HL-60 (cell line): ENCODE data around the gene TGFB1I1.

Experiments
- DNase-seq, 2 experiments: peaks; one replicate each; pipeline ENCODE4 v3.0.0-alpha.2; 2010 to 2020; ENCODE audit warnings: low read depth in 1 of 2, low spot score in 1 of 2
- H3K27ac ChIP-seq: fragments of 250-450 bp; sonication (Bioruptor Pico); replicated peaks from 2 replicates; pipeline ENCODE4 v1.5.1; 2020; ENCODE audit warnings: mild to moderate bottlenecking, moderate library complexity
- H3K27me3 ChIP-seq: fragments of 250-450 bp; sonication (Bioruptor Pico); 2 replicates; pipeline ENCODE4 v1.5.1; 2021; ENCODE audit warnings: mild to moderate bottlenecking, moderate library complexity; ENCODE audit not compliant: insufficient read depth, poor library complexity, severe bottlenecking
- H3K4me3 ChIP-seq: replicated peaks from 2 replicates; pipeline ENCODE4 v1.5.1; 2011; ENCODE audit warnings: mild to moderate bottlenecking, control low read depth, low read length; ENCODE audit not compliant: insufficient read depth
- CTCF ChIP-seq: IDR thresholded peaks from one replicate; pipeline ENCODE4 v1.5.1; 2011; ENCODE audit warnings: low read length, control low read depth, inconsistent platforms; ENCODE audit not compliant: insufficient read depth
- GABPA ChIP-seq: IDR thresholded peaks from 2 replicates; pipeline ENCODE4 v1.6.1; 2012; ENCODE audit warnings: low read depth
- POLR2AphosphoS5 ChIP-seq: IDR thresholded peaks from 2 replicates; pipeline ENCODE4 v1.6.1; 2012; ENCODE audit warnings: low read depth
- REST ChIP-seq: IDR thresholded peaks from 2 replicates; pipeline ENCODE4 v1.6.1; 2012; ENCODE audit warnings: low read depth; ENCODE audit not compliant: insufficient replicate concordance
- SPI1 ChIP-seq: IDR thresholded peaks from 2 replicates; pipeline ENCODE4 v1.6.1; 2012; ENCODE audit warnings: low read depth, mild to moderate bottlenecking, borderline replicate concordance

Gene TGFB1I1

GRCh38 chr16:31474773-31475738 lies 3.1 kb downstream of the TGFB1I1 start:
- H3K4me3 ChIP-seq: no peak overlapping the region
- TF ChIP-seq REST: no peak
- TF ChIP-seq GABPA: no peak
- no peak for TF ChIP-seq SPI1
- no peak for TF ChIP-seq CTCF
- no peak for TF ChIP-seq POLR2AphosphoS5
- H3K27ac ChIP-seq: no peak overlapping the region
- DNase-seq: no peak
- peaks cover 31% of the 10 kb centered on the region for H3K27me3 ChIP-seq

GRCh38 chr16:31475946-31476302 lies 4.0 kb downstream of the TGFB1I1 start:
- DNase-seq: no peak
- no peak overlapping the region for H3K27ac ChIP-seq
- TF ChIP-seq POLR2AphosphoS5 (no peak), SPI1 (no peak), CTCF (no peak), GABPA (no peak), REST (no peak)
- H3K4me3 ChIP-seq: peak overlapping the region; percentile 45
- H3K27me3 ChIP-seq: peaks cover 31% of the 10 kb centered on the region

- H3K27ac ChIP-seq: no peak overlapping the region
- TF ChIP-seq SPI1: no peak
- TF ChIP-seq CTCF: no peak
- no peak for TF ChIP-seq REST
- H3K4me3 ChIP-seq: peak overlapping the region; percentile 45
- peaks cover 27% of the 10 kb centered on the region for H3K27me3 ChIP-seq
- peak; percentile 55 to 74 for DNase-seq
These were observed 4.6 kb downstream of the TGFB1I1 start for GRCh38 chr16:31476303-31477219.
